GM12875 (cell line): ENCODE measurements around the gene IQCK.

ENCODE experiments used
- H3K4me3 ChIP-seq: one replicate; pipeline ENCODE4 v1.5.1; 2011; ENCODE audit warnings: low read depth, low read length, control low read depth
- CTCF ChIP-seq: IDR thresholded peaks from 2 replicates; pipeline ENCODE4 v1.5.1; 2011; ENCODE audit warnings: low read depth, mild to moderate bottlenecking, control low read depth, inconsistent platforms, low read length, moderate library complexity, borderline replicate concordance; ENCODE audit not compliant: insufficient read depth

IQCK gene

GRCh38 chr16:19843371-19843770 is 125.3 kb downstream of the IQCK start:
- H3K4me3 ChIP-seq, result no peak overlapping the region
- TF ChIP-seq CTCF, result no peak

GRCh38 chr16:19844945-19845641 is 127.0 kb downstream of the IQCK start:
- TF ChIP-seq CTCF, result no peak
- H3K4me3 ChIP-seq, result no peak overlapping the region

GRCh38 chr16:19846436-19846835 is 128.4 kb downstream of the IQCK start:
- TF ChIP-seq CTCF, result no peak

GRCh38 chr16:19848756-19849155 is 130.7 kb downstream of the IQCK start:
- TF ChIP-seq CTCF, result no peak
- no peak overlapping the region for H3K4me3 ChIP-seq

More at GRCh38 chr16:19846436-19846835, 128.4 kb downstream of the IQCK start:
- H3K4me3 ChIP-seq, result no peak overlapping the region

GRCh38 chr16:19850131-19850817 is 132.2 kb downstream of the IQCK start:
- no peak for TF ChIP-seq CTCF
- H3K4me3 ChIP-seq, result no peak overlapping the region

- no peak overlapping the region for H3K4me3 ChIP-seq
- TF ChIP-seq CTCF, result no peak
These were observed 133.4 kb downstream of the IQCK start for GRCh38 chr16:19851476-19851875.
